GM10248 (cell line): ENCODE measurements around the gene HELZ.

ENCODE experiments used
- CTCF ChIA-PET: fragments of 300-600 bp; sonication (Branson Sonifier 250); formaldehyde crosslinking; extraction: SDS; loops from one replicate; lab custom pipeline; 2021; ENCODE audit warnings: antibody characterized with exemption; lab: Yijun Ruan, JAX
- POLR2A ChIA-PET: fragments of 350-650 bp; sonication (Branson Sonifier 250); formaldehyde crosslinking; extraction: SDS; loops from one replicate; lab custom pipeline; 2020; ENCODE audit warnings: antibody characterized with exemption; lab: Yijun Ruan, JAX
- DNase-seq: peaks from one replicate; pipeline ENCODE4 v3.0.0; 2012; ENCODE audit errors: extremely low spot score
- CTCF ChIP-seq: IDR thresholded peaks from 2 replicates; pipeline ENCODE4 v1.5.1; 2012; ENCODE audit warnings: mild to moderate bottlenecking, low read depth; ENCODE audit errors: extremely low read depth, missing control alignments, control extremely low read depth

Gene HELZ

GRCh38 chr17:67026341-67026740, 218.7 kb downstream of the HELZ start:
- ChIA-PET CTCF (no interaction called here), POLR2A (no interaction called here)
- no peak for DNase-seq
- no peak for TF ChIP-seq CTCF

GRCh38 chr17:67025216-67025792, 219.7 kb downstream of the HELZ start:
- no peak for TF ChIP-seq CTCF
- ChIA-PET POLR2A (no interaction called here), CTCF (interaction anchor here (1.4 kb wide), 1 partner anchor 9 kb away, joined by 4 read pairs; no protein-coding TSS in a partner anchor)
- DNase-seq, result no peak

DNA sequence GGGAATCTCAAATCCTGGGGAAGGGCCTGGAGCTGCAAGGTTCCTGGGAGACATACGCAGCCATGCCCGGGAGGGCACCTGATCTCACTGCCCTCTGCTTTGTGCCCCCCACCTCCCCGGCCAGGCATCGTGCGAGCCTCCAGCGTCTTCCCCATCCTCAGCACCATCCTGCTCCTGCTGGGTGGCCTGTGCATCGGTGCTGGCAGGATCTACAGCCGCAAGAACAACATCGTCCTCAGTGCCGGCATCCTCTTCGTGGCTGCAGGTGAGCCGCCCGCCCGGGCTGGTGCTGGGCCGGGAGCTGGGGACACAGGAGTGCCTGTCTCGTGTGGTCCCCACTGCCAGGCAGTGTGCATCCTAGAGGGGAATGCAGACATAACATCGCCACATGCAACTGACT, 220.3 kb downstream of the HELZ start:
- DNase-seq, result no peak
- TF ChIP-seq CTCF, result no peak
- CTCF ChIA-PET, result interaction anchor here (1.4 kb wide), 1 partner anchor 8 kb away, joined by 4 read pairs; no protein-coding TSS in a partner anchor
- POLR2A ChIA-PET, result no interaction called here

DNA sequence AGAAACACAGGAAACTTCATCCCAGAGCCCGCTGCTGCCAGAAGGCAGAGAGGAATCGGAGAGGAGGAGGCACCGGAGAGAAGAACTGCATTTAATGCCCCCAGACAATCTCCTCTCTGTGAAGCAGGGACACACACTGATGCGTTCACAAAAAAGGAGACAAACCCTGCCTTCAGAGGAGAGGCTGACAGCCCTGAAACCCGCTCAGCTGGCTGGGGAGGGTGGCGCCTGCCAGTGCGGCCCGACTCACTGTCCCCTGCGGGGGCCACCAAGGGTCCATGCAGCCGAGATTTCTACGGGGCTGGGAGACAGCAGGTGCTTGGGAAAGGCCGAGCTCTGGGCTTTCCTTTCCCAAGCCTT, 222.6 kb downstream of the HELZ start:
- no peak for TF ChIP-seq CTCF
- CTCF ChIA-PET, result no interaction called here
- DNase-seq, result no peak
- POLR2A ChIA-PET, result no interaction called here

DNA sequence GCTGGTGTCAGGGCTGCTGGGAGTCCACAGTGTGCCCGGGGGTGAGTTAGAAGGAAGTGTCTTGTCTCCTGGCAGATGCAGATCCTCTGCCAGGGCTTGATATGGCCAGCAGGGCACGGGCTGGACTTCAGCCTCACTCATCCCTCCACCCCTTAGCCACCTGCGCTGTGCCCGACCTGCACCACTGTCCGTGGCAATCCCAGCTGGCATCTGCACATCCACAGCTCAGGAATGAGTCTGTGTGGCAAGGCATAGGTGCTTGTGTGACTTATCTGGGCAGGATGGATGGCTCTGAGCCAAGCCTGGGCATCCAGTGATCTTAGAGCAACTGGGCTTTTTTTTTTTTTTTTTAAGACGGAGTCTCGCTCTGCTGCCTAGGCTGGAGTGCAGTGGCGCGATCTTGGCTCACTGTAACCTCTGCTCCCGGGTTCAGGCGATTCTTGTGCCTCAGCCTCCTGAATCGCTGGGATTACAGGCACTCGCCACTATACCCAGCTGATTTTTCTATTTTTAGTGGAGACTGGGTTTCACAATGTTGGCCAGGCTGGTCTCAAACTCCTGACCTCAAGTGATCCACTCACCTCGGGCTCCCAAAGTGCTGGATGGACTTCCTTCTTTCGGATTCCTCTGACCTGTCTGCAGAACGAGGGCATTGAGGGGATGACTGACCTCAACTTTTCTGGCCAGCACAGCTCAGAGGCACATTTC, 223.1 kb downstream of the HELZ start:
- ChIA-PET POLR2A (no interaction called here), CTCF (no interaction called here)
- DNase-seq, result no peak
- TF ChIP-seq CTCF, result no peak

DNA sequence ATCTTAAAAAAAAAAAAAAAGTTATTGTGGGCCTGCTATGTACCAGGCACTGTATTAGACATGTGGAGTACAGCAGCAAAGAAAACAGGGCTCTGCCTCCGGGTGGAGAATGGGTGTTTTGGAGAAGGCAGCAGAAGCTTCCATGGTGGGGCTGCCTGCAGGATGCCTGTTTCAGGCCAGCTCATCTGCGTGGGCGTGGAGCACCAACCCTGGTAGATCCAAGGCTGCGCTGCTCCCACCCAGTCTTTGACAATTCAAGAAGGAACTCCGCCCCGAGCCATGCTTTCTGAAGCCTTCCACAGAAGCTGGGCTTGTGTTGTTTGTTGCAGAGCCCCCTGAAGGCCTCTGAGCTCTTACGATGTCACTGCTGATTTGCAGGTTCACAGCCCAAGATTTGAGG, 223.8 kb downstream of the HELZ start:
- no peak for TF ChIP-seq CTCF
- DNase-seq, result no peak
- CTCF ChIA-PET, result no interaction called here
- POLR2A ChIA-PET, result interaction anchor here (0.7 kb wide), 1 partner anchor 323 kb away, joined by 3 read pairs; no protein-coding TSS in a partner anchor
